HepG2 (cell line): ENCODE measurements around the gene CD19. TPM values are rescaled to one million over a fixed set of nuclear protein-coding genes. Genes with fewer than 3 reads are reported as not detected.

Source experiments
- ATAC-seq: fragments of 200-7000 bp; cut with Tn5 transposase; 3 replicates; pipeline ENCODE4 v1.9.1; 2020; ENCODE audit warnings: mild to moderate bottlenecking, moderate library complexity
- BruUV-seq: library from RNA; stranded (reverse); fragments of 400-500 nt; replicated peaks from 2 replicates; lab custom pipeline; 2021; lab: Mats Ljungman, UMichigan
- CTCF ChIA-PET: fragments of 300-600 bp; formaldehyde crosslinking; extraction: SDS; loops from one replicate; lab custom pipeline; 2021; ENCODE audit warnings: low total read pairs, inconsistent platforms, low intra/inter-chr PET ratio; lab: Yijun Ruan, JAX
- POLR2A ChIA-PET: fragments of 350-600 bp; sonication (Branson Sonifier 250); formaldehyde crosslinking; loops from one replicate; lab custom pipeline; 2020; ENCODE audit warnings: antibody characterized with exemption, inconsistent platforms; lab: Yijun Ruan, JAX
- DNase-seq: peaks from one replicate; pipeline ENCODE4 v3.0.0-alpha.2; 2015; ENCODE audit warnings: low spot score
- FAIRE-seq: peaks from 3 replicates; lab custom pipeline; 2011; peaks lifted over from hg19 to GRCh38; lab: Jason Lieb, UNC
- H2AFZ ChIP-seq: one replicate; pipeline ENCODE4 v1.6.1; 2011; ENCODE audit warnings: low read length, inconsistent platforms
- H3K27ac ChIP-seq: fragments of 300-600 bp; 3 replicates; pipeline ENCODE4 v1.8.0; 2011; ENCODE audit warnings: mixed run types, mild to moderate bottlenecking, mixed read lengths, low read length, inconsistent platforms; ENCODE audit not compliant: insufficient read depth; ENCODE audit errors: extremely low read length
- H3K27me3 ChIP-seq, 2 experiments: fragments of 200-600 bp in 1 of 2; 2 replicates in 1 of 2; 3 replicates in 1 of 2; pipeline versions ENCODE4 v1.6.0 to v1.8.0; 2011; ENCODE audit warnings: low read length in 2 of 2, mild to moderate bottlenecking in 2 of 2, moderate library complexity in 2 of 2, inconsistent platforms in 1 of 2; ENCODE audit not compliant: insufficient read depth in 2 of 2, control insufficient read depth in 1 of 2
- H3K36me3 ChIP-seq, 2 experiments: fragments of 200-600 bp in 1 of 2; replicated peaks in 1 of 2; 2 replicates in 1 of 2; 3 replicates in 1 of 2; pipeline versions ENCODE4 v1.5.1 to v1.8.0; 2011; ENCODE audit warnings: low read length in 2 of 2, inconsistent platforms in 1 of 2; ENCODE audit not compliant: insufficient read depth in 2 of 2, control insufficient read depth in 1 of 2
- H3K4me1 ChIP-seq: 2 replicates; pipeline ENCODE4 v1.5.1; 2012; ENCODE audit warnings: low read length, inconsistent platforms; ENCODE audit not compliant: insufficient read depth
- H3K4me2 ChIP-seq: 2 replicates; pipeline ENCODE4 v1.6.0; 2011; ENCODE audit warnings: low read depth, low read length, inconsistent platforms
- H3K4me3 ChIP-seq, 3 experiments: fragments of 200-600 bp in 1 of 3; sonication (generic), shearing (Covaris generic) in 1 of 3; replicated peaks in 1 of 3; 2 replicates each; pipeline ENCODE4 v1.5.1; 2011 to 2016; ENCODE audit warnings: low read length in 3 of 3, inconsistent platforms in 2 of 3, low read depth in 2 of 3, mild to moderate bottlenecking in 2 of 3, control low read depth in 1 of 3, mixed read lengths in 1 of 3; ENCODE audit not compliant: insufficient read depth in 1 of 3
- H3K79me2 ChIP-seq: one replicate; pipeline ENCODE4 v1.6.1; 2011; ENCODE audit warnings: low read length, inconsistent platforms; ENCODE audit not compliant: insufficient read depth
- H3K9ac ChIP-seq: 2 replicates; pipeline ENCODE4 v1.6.0; 2011; ENCODE audit warnings: mild to moderate bottlenecking, low read depth, low read length, inconsistent platforms; ENCODE audit not compliant: insufficient read depth
- H3K9me3 ChIP-seq: 2 replicates; pipeline ENCODE4 v1.5.1; 2012; ENCODE audit warnings: mild to moderate bottlenecking, low read length
- H4K20me1 ChIP-seq: 2 replicates; pipeline ENCODE4 v1.6.0; 2011; ENCODE audit warnings: inconsistent platforms, mild to moderate bottlenecking, low read length, moderate library complexity; ENCODE audit not compliant: insufficient read depth
- CBX5 ChIP-seq: sonication (generic); formaldehyde crosslinking; IDR thresholded peaks from 2 replicates; pipeline ENCODE4 v1.4.0; 2020; ENCODE audit warnings: missing genetic modification reagents, borderline replicate concordance
- CC2D1A ChIP-seq: sonication (generic); formaldehyde crosslinking; IDR thresholded peaks from 2 replicates; pipeline ENCODE4 v1.8.1; 2023; ENCODE audit warnings: mild to moderate bottlenecking, missing genetic modification reagents
- IKZF4 ChIP-seq: sonication (generic); formaldehyde crosslinking; IDR thresholded peaks from 2 replicates; pipeline ENCODE4 v1.5.1; 2020; ENCODE audit warnings: borderline replicate concordance, mild to moderate bottlenecking, low read depth, missing genetic modification reagents; ENCODE audit errors: not compliant biosample characterization
- IRF2 ChIP-seq: IDR thresholded peaks from 2 replicates; pipeline ENCODE4 v1.6.1; 2018; ENCODE audit warnings: missing genetic modification reagents, missing compliant biosample characterization
- KDM2A ChIP-seq: sonication (generic); formaldehyde crosslinking; IDR thresholded peaks from 2 replicates; pipeline ENCODE4 v1.4.0; 2020; ENCODE audit warnings: low read depth, missing genetic modification reagents, borderline replicate concordance
- PATZ1 ChIP-seq: sonication (generic); formaldehyde crosslinking; IDR thresholded peaks from 2 replicates; pipeline ENCODE4 v1.4.0; 2020; ENCODE audit warnings: missing genetic modification reagents
- RBAK ChIP-seq: sonication (generic); formaldehyde crosslinking; IDR thresholded peaks from 2 replicates; pipeline ENCODE4 v1.5.1; 2020; ENCODE audit warnings: mild to moderate bottlenecking, missing genetic modification reagents
- RFX5 ChIP-seq: IDR thresholded peaks from 2 replicates; pipeline ENCODE4 v1.6.1; 2011; ENCODE audit warnings: low read depth, low read length, improper control_type of control experiment
- SNAPC4 ChIP-seq: sonication (generic); formaldehyde crosslinking; IDR thresholded peaks from 2 replicates; pipeline ENCODE4 v1.4.0; 2020; ENCODE audit warnings: mild to moderate bottlenecking, missing genetic modification reagents
- ZNF414 ChIP-seq: sonication (generic); formaldehyde crosslinking; IDR thresholded peaks from 2 replicates; pipeline ENCODE4 v1.5.0; 2020; ENCODE audit warnings: missing genetic modification reagents
- ZNF652 ChIP-seq: IDR thresholded peaks from 2 replicates; pipeline ENCODE4 v1.6.1; 2016; ENCODE audit warnings: low read depth, borderline replicate concordance
- ZNF678 ChIP-seq: sonication (generic); formaldehyde crosslinking; IDR thresholded peaks from 2 replicates; pipeline ENCODE4 v1.4.0; 2020; ENCODE audit warnings: mild to moderate bottlenecking, missing genetic modification reagents
- WGBS: methylation state at CpG from one replicate; pipeline ENCODE4 v1.1.6; 2017; ENCODE audit warnings: low lambda C conversion rate; 5-methylcytosine and 5-hydroxymethylcytosine counted together
- in situ Hi-C: cut with HindIII; loops from 2 replicates; pipeline ENCODE4 v1.10.0; 2017; ENCODE audit warnings: low pct_unique_long_range_greater_than_20kb; ENCODE audit not compliant: extremely low pct_ligation_motif_present
- intact Hi-C: fragments of 100-400 bp; cut with micrococcal nuclease; formaldehyde crosslinking; loops from one replicate; pipeline ENCODE4 v1.10.0; 2022; ENCODE audit not compliant: unreplicated experiment
- polyA plus RNA-seq, 8 experiments: library from polyadenylated mRNA; depleted of rRNA in 3 of 8; stranded (reverse) in 7 of 8; unstranded in 1 of 8; fragments of >200 nt; fragmentation: Illumina TruSeq in 4 of 8; extraction: Trizol in 4 of 8; gene quantifications; 2 replicates each; pipeline versions ENCODE4 v1.2.1 to v1.2.3, GENCODE V29; 2011 to 2016; ENCODE audit warnings: low read depth in 4 of 8, missing spikeins in 1 of 8, mixed read lengths in 1 of 8; ENCODE audit not compliant: insufficient read depth in 1 of 8
- total RNA-seq, 5 experiments: library from RNA; depleted of rRNA; stranded (reverse); fragments of >200 nt; fragmentation: Illumina TruSeq; extraction: Trizol; gene quantifications; 2 replicates each; pipeline ENCODE4 v1.2.3, GENCODE V29; 2016; ENCODE audit warnings: low read depth in 1 of 5
- TF ChIP-seq, protein P1 (sequence below): sonication (generic); formaldehyde crosslinking; IDR thresholded peaks from 2 replicates; pipeline ENCODE4 v1.5.0; 2020; ENCODE audit warnings: mild to moderate bottlenecking, missing genetic modification reagents

Gene CD19
- total and polyA plus RNA-seq, 2 of the 13 experiments (the other 11 are each of a cell fraction or from before 2014, with no cell fraction given): 0.55 to 1.1 TPM

DNA sequence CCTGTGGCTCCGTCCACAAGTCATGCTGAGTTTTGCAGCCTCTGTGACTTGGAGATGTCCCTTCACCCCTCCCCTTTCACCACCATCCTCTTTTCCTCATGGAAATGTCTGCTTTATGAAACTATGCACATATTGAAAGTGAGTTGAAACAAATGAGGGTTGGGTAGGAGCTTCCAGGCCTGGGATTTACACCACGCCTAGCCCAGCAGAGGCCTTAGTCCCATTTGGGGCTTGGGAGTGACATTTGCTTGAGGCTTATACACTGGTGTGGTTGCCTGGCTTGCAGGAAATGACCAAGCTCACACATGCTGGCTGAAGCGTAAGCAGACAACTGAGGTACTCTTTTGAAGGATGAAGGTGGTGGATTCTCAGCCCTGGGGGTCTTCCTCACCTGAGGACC lies 32.3 kb downstream of the CD19 start:
- TF ChIP-seq KDM2A (CRISPR knock-in tag): no peak
- TF ChIP-seq ZNF414: no peak
- TF ChIP-seq IKZF4 (CRISPR knock-in tag): no peak
- TF ChIP-seq, protein P1, sequence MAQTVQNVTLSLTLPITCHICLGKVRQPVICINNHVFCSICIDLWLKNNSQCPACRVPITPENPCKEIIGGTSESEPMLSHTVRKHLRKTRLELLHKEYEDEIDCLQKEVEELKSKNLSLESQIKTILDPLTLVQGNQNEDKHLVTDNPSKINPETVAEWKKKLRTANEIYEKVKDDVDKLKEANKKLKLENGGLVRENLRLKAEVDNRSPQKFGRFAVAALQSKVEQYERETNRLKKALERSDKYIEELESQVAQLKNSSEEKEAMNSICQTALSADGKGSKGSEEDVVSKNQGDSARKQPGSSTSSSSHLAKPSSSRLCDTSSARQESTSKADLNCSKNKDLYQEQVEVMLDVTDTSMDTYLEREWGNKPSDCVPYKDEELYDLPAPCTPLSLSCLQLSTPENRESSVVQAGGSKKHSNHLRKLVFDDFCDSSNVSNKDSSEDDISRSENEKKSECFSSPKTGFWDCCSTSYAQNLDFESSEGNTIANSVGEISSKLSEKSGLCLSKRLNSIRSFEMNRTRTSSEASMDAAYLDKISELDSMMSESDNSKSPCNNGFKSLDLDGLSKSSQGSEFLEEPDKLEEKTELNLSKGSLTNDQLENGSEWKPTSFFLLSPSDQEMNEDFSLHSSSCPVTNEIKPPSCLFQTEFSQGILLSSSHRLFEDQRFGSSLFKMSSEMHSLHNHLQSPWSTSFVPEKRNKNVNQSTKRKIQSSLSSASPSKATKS (CRISPR knock-in tag): no peak
- no peak for TF ChIP-seq RBAK (CRISPR knock-in tag)
- no peak for TF ChIP-seq ZNF652 (CRISPR knock-in tag)
- TF ChIP-seq IRF2 (CRISPR knock-in tag): no peak
- no peak for TF ChIP-seq RFX5
- TF ChIP-seq SNAPC4 (CRISPR knock-in tag): no peak
- TF ChIP-seq CC2D1A (CRISPR knock-in tag): no peak
- TF ChIP-seq PATZ1: no peak
- TF ChIP-seq ZNF678: no peak
- TF ChIP-seq CBX5 (CRISPR knock-in tag): no peak
- no peaks in the 10 kb centered on the region for H3K4me1 ChIP-seq
- H3K4me3 ChIP-seq: no peak overlapping the region
- ATAC-seq (no peak), FAIRE-seq (no peak), DNase-seq (no peak)
- no peaks in the 10 kb centered on the region for H3K79me2 ChIP-seq
- no peaks in the 10 kb centered on the region for H4K20me1 ChIP-seq
- H3K4me2 ChIP-seq: no peak overlapping the region
- BruUV-seq: TSS peak; percentile 41
- ChIA-PET CTCF (no interaction called here), POLR2A (no interaction called here)
- no peak overlapping the region for H3K9ac ChIP-seq
- H3K9me3 ChIP-seq: no peaks in the 10 kb centered on the region
- peaks cover 16 to 48% of the 10 kb centered on the region in 2 experiments for H3K36me3 ChIP-seq
- H2AFZ ChIP-seq: no peak overlapping the region
- in situ Hi-C loops: no loop called here
- H3K27me3 ChIP-seq: no peaks in the 10 kb centered on the region
- 96% methylated on average over 2 of the region's 3 CpGs for WGBS
- H3K27ac ChIP-seq: no peak overlapping the region
- intact Hi-C loops: no loop called here
